ENCODE measurements around the gene AAK1. TPM values are rescaled to one million over a fixed set of nuclear protein-coding genes. Genes with fewer than 3 reads are reported as not detected.

The AAK1 gene
- total RNA-seq, 1 donor from 2014 or later: 72.6 TPM

DNA sequence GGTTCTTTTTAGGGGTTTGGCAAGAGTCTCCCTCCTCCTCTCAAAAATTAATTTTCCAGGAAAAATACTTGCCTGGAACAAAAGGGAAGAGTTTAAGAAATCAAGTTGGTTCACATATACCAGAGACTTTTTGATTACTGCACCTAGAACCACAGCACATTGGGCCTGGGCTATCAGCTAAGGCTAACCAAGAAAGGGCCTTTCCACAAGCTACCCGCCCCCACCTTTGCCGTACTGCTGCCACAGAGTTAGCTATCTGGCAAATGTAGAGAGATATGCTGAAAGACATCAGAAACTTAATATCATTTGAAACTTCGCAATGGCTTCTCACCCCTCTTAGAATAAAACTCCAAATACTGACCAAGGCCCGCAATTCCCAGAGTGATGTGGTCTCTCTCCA lies 76.9 kb downstream of the AAK1 start:
- no peaks in the 10 kb centered on the region for H3K27me3 ChIP-seq
- TF ChIP-seq, protein P1, sequence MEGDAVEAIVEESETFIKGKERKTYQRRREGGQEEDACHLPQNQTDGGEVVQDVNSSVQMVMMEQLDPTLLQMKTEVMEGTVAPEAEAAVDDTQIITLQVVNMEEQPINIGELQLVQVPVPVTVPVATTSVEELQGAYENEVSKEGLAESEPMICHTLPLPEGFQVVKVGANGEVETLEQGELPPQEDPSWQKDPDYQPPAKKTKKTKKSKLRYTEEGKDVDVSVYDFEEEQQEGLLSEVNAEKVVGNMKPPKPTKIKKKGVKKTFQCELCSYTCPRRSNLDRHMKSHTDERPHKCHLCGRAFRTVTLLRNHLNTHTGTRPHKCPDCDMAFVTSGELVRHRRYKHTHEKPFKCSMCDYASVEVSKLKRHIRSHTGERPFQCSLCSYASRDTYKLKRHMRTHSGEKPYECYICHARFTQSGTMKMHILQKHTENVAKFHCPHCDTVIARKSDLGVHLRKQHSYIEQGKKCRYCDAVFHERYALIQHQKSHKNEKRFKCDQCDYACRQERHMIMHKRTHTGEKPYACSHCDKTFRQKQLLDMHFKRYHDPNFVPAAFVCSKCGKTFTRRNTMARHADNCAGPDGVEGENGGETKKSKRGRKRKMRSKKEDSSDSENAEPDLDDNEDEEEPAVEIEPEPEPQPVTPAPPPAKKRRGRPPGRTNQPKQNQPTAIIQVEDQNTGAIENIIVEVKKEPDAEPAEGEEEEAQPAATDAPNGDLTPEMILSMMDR (IDR thresholded peaks at IDR 0.05): no peak
- no peaks in the 10 kb centered on the region for H3K36me3 ChIP-seq
- no peak overlapping the region for H3K4me3 ChIP-seq
- H3K4me1 ChIP-seq: peaks cover 23% of the 10 kb centered on the region
- H3K27ac ChIP-seq: no peak overlapping the region
- ATAC-seq (no peak), DNase-seq (no peak)
- intact Hi-C loops (cut with DNase I): no loop called here
- H3K9me3 ChIP-seq: no peaks in the 10 kb centered on the region

DNA sequence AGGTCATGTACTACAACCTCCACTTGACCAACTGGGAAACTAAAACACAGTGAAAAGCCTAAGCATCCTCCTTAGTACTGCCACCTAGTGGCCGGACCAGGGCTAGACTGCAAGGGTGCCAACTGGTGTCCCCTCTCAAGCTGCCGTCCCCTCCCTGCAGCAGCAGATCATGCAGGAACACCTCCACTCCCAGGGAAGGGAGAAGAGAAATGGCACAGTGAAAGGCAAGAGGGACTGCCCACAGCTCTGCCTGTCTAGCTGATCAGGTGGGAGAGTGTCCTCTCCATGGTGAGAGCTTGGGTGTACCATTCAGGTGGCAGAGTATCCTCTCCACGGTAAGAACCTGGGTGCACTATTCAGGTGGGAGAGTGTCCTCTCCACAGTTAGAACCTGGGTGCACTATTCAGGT lies 78.1 kb downstream of the AAK1 start:
- H3K27me3 ChIP-seq: no peaks in the 10 kb centered on the region
- H3K9me3 ChIP-seq: no peaks in the 10 kb centered on the region
- ATAC-seq (peak; percentile 88), DNase-seq (peak; percentile 73)
- H3K4me3 ChIP-seq: no peak overlapping the region
- H3K36me3 ChIP-seq: no peaks in the 10 kb centered on the region
- TF ChIP-seq, protein P1 (IDR thresholded peaks at IDR 0.05): peak; percentile 79
- H3K4me1 ChIP-seq: peaks cover 18% of the 10 kb centered on the region
- intact Hi-C loops (cut with DNase I): no loop called here
- no peak overlapping the region for H3K27ac ChIP-seq

DNA sequence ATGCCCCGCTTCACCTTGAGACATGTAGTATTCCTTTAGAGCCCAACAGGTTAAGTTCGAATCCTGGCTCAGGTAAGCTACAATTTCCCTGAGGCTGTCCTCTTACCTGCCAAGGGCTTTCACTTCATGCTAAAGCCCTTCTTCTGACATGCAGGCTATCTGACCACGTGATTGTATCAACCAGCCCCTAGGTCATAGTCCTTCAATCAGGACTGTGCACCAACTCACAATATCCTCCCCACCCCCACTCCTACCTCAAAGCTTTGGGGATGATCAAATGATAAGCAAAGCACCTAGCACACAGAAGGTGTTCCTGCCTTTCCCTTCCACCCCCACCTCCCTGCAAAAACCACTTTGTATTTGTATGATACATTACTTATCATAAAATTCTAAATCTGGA lies 78.9 kb downstream of the AAK1 start:
- Histone ChIP-seq H3K9me3 (no peaks in the 10 kb centered on the region), H3K27ac (no peak overlapping the region), H3K27me3 (no peaks in the 10 kb centered on the region), H3K4me3 (no peak overlapping the region), H3K4me1 (peaks cover 16% of the 10 kb centered on the region), H3K36me3 (no peaks in the 10 kb centered on the region)
- DNase-seq (no peak), ATAC-seq (no peak)
- TF ChIP-seq, protein P1 (IDR thresholded peaks at IDR 0.05): no peak
- intact Hi-C loops (cut with DNase I): loop anchor here (5.0 kb wide), 1 partner anchor 143 kb away; no protein-coding TSS in a partner anchor

DNA sequence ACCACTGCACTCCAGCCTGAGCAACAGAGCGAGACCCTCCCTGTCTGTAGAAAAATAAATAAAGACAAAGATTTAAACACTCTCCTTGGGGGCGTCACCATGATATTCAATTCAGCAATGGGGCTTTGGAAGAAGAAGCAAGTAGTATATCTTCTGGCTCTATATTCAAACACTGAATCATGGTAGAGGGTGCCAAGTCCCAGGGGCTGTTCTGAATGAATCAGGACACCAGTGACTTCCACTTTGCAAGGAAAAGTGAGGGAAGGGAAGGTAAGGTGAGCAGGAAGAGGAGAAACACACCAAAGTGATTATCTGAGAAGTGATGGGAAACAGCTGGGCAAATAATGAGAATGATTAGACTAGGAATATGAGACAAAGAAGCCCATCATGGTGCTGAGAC lies 80.5 kb downstream of the AAK1 start:
- Histone ChIP-seq H3K27ac (no peak overlapping the region), H3K36me3 (no peaks in the 10 kb centered on the region), H3K4me1 (peaks cover 19% of the 10 kb centered on the region), H3K9me3 (no peaks in the 10 kb centered on the region), H3K4me3 (no peak overlapping the region), H3K27me3 (no peaks in the 10 kb centered on the region)
- ATAC-seq: no peak
- intact Hi-C loops (cut with DNase I): loop anchor here (5.0 kb wide), 1 partner anchor 144 kb away; no protein-coding TSS in a partner anchor
- no peak for DNase-seq
- TF ChIP-seq, protein P1 (IDR thresholded peaks at IDR 0.05): no peak

DNA sequence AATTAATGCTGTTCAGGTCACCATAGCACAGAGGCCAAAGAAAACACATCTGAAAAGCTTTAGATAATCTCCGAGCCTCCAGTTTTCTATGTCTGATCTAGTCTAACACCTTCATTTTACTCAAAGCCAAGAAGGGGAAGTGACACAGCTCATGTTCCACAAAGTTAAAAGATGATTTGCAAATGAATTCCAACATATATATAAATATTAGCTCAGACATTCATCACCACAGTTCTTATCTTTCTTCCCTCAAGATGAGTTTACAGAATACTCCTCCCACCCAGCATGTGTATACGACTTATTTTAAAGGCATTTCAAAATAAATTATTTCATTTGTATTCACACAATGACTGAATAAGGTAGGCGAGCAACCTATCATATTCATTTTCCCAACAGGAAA lies 82.4 kb downstream of the AAK1 start:
- no peak for DNase-seq
- Histone ChIP-seq H3K4me1 (peaks cover 19% of the 10 kb centered on the region), H3K4me3 (no peak overlapping the region), H3K27ac (no peak overlapping the region), H3K9me3 (no peaks in the 10 kb centered on the region), H3K36me3 (no peaks in the 10 kb centered on the region), H3K27me3 (no peaks in the 10 kb centered on the region)
- intact Hi-C loops (cut with DNase I): loop anchor here (5.0 kb wide), 1 partner anchor 146 kb away; no protein-coding TSS in a partner anchor
- TF ChIP-seq, protein P1 (IDR thresholded peaks at IDR 0.05): no peak
- ATAC-seq: no peak

DNA sequence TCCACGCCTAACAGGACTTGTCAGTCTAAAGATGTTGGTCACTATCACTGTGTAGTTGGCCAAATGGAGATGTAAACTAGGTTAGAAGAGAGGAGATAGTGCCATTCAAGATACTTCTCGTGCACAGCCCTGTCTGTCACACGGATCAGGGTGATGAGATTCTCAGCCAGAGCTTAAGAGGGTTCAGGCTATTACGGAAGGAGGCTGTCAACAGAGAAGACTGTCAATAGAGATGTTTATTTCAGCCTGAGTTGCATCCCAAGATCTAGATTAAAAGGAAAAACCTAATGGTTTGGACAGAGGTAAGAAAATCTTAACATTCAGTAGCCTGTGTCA lies 83.4 kb downstream of the AAK1 start:
- Histone ChIP-seq H3K36me3 (no peaks in the 10 kb centered on the region), H3K9me3 (no peaks in the 10 kb centered on the region), H3K4me3 (no peak overlapping the region), H3K27ac (no peak overlapping the region), H3K27me3 (no peaks in the 10 kb centered on the region), H3K4me1 (peaks cover 25% of the 10 kb centered on the region)
- intact Hi-C loops (cut with DNase I): loop anchor here (5.0 kb wide), 1 partner anchor 147 kb away; no protein-coding TSS in a partner anchor
- ATAC-seq: no peak
- TF ChIP-seq, protein P1 (IDR thresholded peaks at IDR 0.05): no peak
- DNase-seq: no peak

Measured in upper lobe of right lung (tissue), 1 donor.